Stomach (tissue), 4 donors: ENCODE measurements around the gene CD209.

Experiments used
- CTCF ChIP-seq, 7 experiments: fragments of 450-650 bp in 4 of 7; fragments of 200-600 bp in 3 of 7; sonication (generic) in 3 of 7; IDR thresholded peaks; one replicate each; pipeline ENCODE4 v1.5.1; 2016 to 2019; ENCODE audit warnings: antibody characterized with exemption in 7 of 7, control low read depth in 2 of 7, mild to moderate bottlenecking in 1 of 7
- EP300 ChIP-seq: sonication (generic); formaldehyde crosslinking; IDR thresholded peaks from one replicate; pipeline ENCODE4 v1.6.1; 2017; ENCODE audit warnings: antibody characterized with exemption
- POLR2A ChIP-seq, 4 donors: fragments of 450-650 bp; IDR thresholded peaks; one replicate each; pipeline ENCODE4 v1.6.1; 2016; ENCODE audit warnings: antibody characterized with exemption in 4 of 4, control low read depth in 2 of 4, mild to moderate bottlenecking in 1 of 4, moderate library complexity in 1 of 4
- POLR2AphosphoS5 ChIP-seq, 3 donors: sonication (generic); formaldehyde crosslinking; IDR thresholded peaks; one replicate each; pipeline ENCODE4 v1.6.1; 2016; ENCODE audit warnings: antibody characterized with exemption in 3 of 3

- no peak for TF ChIP-seq POLR2A (IDR thresholded peaks at IDR 0.05)
- TF ChIP-seq EP300, result no peak
- no peak for TF ChIP-seq CTCF (IDR thresholded peaks at IDR 0.05)
- no peak for TF ChIP-seq POLR2AphosphoS5 (IDR thresholded peaks at IDR 0.05)
Measured at GRCh38 chr19:7699003-7699402, 48.3 kb downstream of the CD209 start.
